Adrenal gland (tissue), 5 donors: ENCODE results near the gene PAEP.

ENCODE experiments used
- POLR2A ChIP-seq, 2 donors: fragments of 450-650 bp; IDR thresholded peaks; one replicate each; pipeline ENCODE4 v1.6.1; 2017; ENCODE audit warnings: antibody characterized with exemption in 2 of 2, mild to moderate bottlenecking in 2 of 2, moderate library complexity in 1 of 2
- TF ChIP-seq, protein P1 (sequence below), 6 experiments: fragments of 450-650 bp in 4 of 6; fragments of 200-600 bp in 2 of 6; sonication (generic) in 1 of 6; IDR thresholded peaks; 1 replicate in 5 of 6; 2 replicates in 1 of 6; pipeline versions ENCODE4 v1.5.1 to v1.8.0; 2016 to 2021; ENCODE audit warnings: antibody characterized with exemption in 6 of 6, mild to moderate bottlenecking in 2 of 6, moderate library complexity in 1 of 6
- donor health status: DM: no; HTN: no; CAD: no.

- TF ChIP-seq, protein P1, sequence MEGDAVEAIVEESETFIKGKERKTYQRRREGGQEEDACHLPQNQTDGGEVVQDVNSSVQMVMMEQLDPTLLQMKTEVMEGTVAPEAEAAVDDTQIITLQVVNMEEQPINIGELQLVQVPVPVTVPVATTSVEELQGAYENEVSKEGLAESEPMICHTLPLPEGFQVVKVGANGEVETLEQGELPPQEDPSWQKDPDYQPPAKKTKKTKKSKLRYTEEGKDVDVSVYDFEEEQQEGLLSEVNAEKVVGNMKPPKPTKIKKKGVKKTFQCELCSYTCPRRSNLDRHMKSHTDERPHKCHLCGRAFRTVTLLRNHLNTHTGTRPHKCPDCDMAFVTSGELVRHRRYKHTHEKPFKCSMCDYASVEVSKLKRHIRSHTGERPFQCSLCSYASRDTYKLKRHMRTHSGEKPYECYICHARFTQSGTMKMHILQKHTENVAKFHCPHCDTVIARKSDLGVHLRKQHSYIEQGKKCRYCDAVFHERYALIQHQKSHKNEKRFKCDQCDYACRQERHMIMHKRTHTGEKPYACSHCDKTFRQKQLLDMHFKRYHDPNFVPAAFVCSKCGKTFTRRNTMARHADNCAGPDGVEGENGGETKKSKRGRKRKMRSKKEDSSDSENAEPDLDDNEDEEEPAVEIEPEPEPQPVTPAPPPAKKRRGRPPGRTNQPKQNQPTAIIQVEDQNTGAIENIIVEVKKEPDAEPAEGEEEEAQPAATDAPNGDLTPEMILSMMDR (IDR thresholded peaks at IDR 0.05), result peak in 1 of 6 experiments; percentile 13
- TF ChIP-seq POLR2A (IDR thresholded peaks at IDR 0.05), result no peak
These were observed 21.6 kb downstream of the PAEP start for GRCh38 chr9:135582966-135583687.
